ENCODE data around the gene IGF1R.

Gene IGF1R

GRCh38 chr15:98907927-98908471 is 259.7 kb downstream of the IGF1R start:
- Histone ChIP-seq H3K36me3 (ENCODE audit: low read depth) (peaks cover 68% of the 10 kb centered on the region), H3K4me3 (ENCODE audit: severe bottlenecking) (no peak overlapping the region), H3K27ac (ENCODE audit: poor library complexity, severe bottlenecking) (peak overlapping the region; percentile 100), H3K9me3 (ENCODE audit: severe bottlenecking) (no peaks in the 10 kb centered on the region), H3K27me3 (ENCODE audit: insufficient read depth, poor library complexity, severe bottlenecking) (no peaks in the 10 kb centered on the region), H3K4me1 (ENCODE audit: insufficient read depth, poor library complexity, severe bottlenecking) (peaks cover 41% of the 10 kb centered on the region)
- ATAC-seq (ENCODE audit: low read depth) (no peak), DNase-seq (ENCODE audit: low spot score) (no peak)
- TF ChIP-seq CTCF (IDR thresholded peaks at IDR 0.05; ENCODE audit: poor library complexity, severe bottlenecking) = no peak

GRCh38 chr15:98909968-98910885 is 261.9 kb downstream of the IGF1R start:
- Histone ChIP-seq H3K36me3 (ENCODE audit: low read depth) (peaks cover 83% of the 10 kb centered on the region), H3K27me3 (ENCODE audit: insufficient read depth, poor library complexity, severe bottlenecking) (no peaks in the 10 kb centered on the region), H3K27ac (ENCODE audit: poor library complexity, severe bottlenecking) (no peak overlapping the region), H3K4me1 (ENCODE audit: insufficient read depth, poor library complexity, severe bottlenecking) (peaks cover 32% of the 10 kb centered on the region), H3K9me3 (ENCODE audit: severe bottlenecking) (no peaks in the 10 kb centered on the region), H3K4me3 (ENCODE audit: severe bottlenecking) (no peak overlapping the region)
- no peak for DNase-seq (ENCODE audit: low spot score)
- no peak for ATAC-seq (ENCODE audit: low read depth)
- no peak for TF ChIP-seq CTCF (IDR thresholded peaks at IDR 0.05; ENCODE audit: poor library complexity, severe bottlenecking)

GRCh38 chr15:98914626-98915025 is 266.3 kb downstream of the IGF1R start:
- peak; percentile 52 for TF ChIP-seq CTCF (IDR thresholded peaks at IDR 0.05; ENCODE audit: poor library complexity, severe bottlenecking)
- H3K4me3 ChIP-seq (ENCODE audit: severe bottlenecking) = no peak overlapping the region
- no peak for DNase-seq (ENCODE audit: low spot score)
- peak overlapping the region; percentile 62 for H3K27ac ChIP-seq (ENCODE audit: poor library complexity, severe bottlenecking)
- no peaks in the 10 kb centered on the region for H3K9me3 ChIP-seq (ENCODE audit: severe bottlenecking)
- H3K4me1 ChIP-seq (ENCODE audit: insufficient read depth, poor library complexity, severe bottlenecking) = peaks cover 13% of the 10 kb centered on the region
- peaks cover 97% of the 10 kb centered on the region for H3K36me3 ChIP-seq (ENCODE audit: low read depth)
- no peaks in the 10 kb centered on the region for H3K27me3 ChIP-seq (ENCODE audit: insufficient read depth, poor library complexity, severe bottlenecking)
- peak; percentile 84 for ATAC-seq (ENCODE audit: low read depth)

- Histone ChIP-seq H3K36me3 (ENCODE audit: low read depth) (peaks cover 94% of the 10 kb centered on the region), H3K27me3 (ENCODE audit: insufficient read depth, poor library complexity, severe bottlenecking) (no peaks in the 10 kb centered on the region), H3K4me1 (ENCODE audit: insufficient read depth, poor library complexity, severe bottlenecking) (peaks cover 19% of the 10 kb centered on the region), H3K9me3 (ENCODE audit: severe bottlenecking) (no peaks in the 10 kb centered on the region), H3K4me3 (ENCODE audit: severe bottlenecking) (no peak overlapping the region), H3K27ac (ENCODE audit: poor library complexity, severe bottlenecking) (no peak overlapping the region)
- no peak for DNase-seq (ENCODE audit: low spot score)
- ATAC-seq (ENCODE audit: low read depth) = no peak
- no peak for TF ChIP-seq CTCF (IDR thresholded peaks at IDR 0.05; ENCODE audit: poor library complexity, severe bottlenecking)
Observed at GRCh38 chr15:98916826-98917225, 268.5 kb downstream of the IGF1R start.

GRCh38 chr15:98917417-98917816 is 269.1 kb downstream of the IGF1R start:
- Histone ChIP-seq H3K9me3 (ENCODE audit: severe bottlenecking) (no peaks in the 10 kb centered on the region), H3K4me1 (ENCODE audit: insufficient read depth, poor library complexity, severe bottlenecking) (peaks cover 19% of the 10 kb centered on the region), H3K27ac (ENCODE audit: poor library complexity, severe bottlenecking) (no peak overlapping the region), H3K36me3 (ENCODE audit: low read depth) (peaks cover 94% of the 10 kb centered on the region), H3K4me3 (ENCODE audit: severe bottlenecking) (no peak overlapping the region), H3K27me3 (ENCODE audit: insufficient read depth, poor library complexity, severe bottlenecking) (no peaks in the 10 kb centered on the region)
- no peak for ATAC-seq (ENCODE audit: low read depth)
- TF ChIP-seq CTCF (IDR thresholded peaks at IDR 0.05; ENCODE audit: poor library complexity, severe bottlenecking) = no peak
- no peak for DNase-seq (ENCODE audit: low spot score)
